ENCODE data around the gene POLR3K.

POLR3K gene

GRCh38 chr16:45454-45853, 8.0 kb downstream of the POLR3K start:
- DNase-seq (ENCODE audit: extremely low spot score): no peak
- CTCF ChIA-PET: no interaction called here
- POLR2A ChIA-PET: no interaction called here
- no peak for TF ChIP-seq SUZ12 (IDR thresholded peaks at IDR 0.05)

- TF ChIP-seq L3MBTL2 (conservative IDR thresholded peaks at IDR 0.05) (no peak), ARNT (IDR thresholded peaks at IDR 0.05) (no peak), BHLHE40 (IDR thresholded peaks at IDR 0.05; ENCODE audit: borderline replicate concordance) (no peak), FOXM1 (IDR thresholded peaks at IDR 0.05; ENCODE audit: borderline replicate concordance) (no peak), ELF4 (IDR thresholded peaks at IDR 0.05) (no peak), ZNF384 (IDR thresholded peaks at IDR 0.05) (no peak), TARDBP (IDR thresholded peaks at IDR 0.05) (no peak), FOXA1 (IDR thresholded peaks at IDR 0.05) (no peak), HDGF (IDR thresholded peaks at IDR 0.05; ENCODE audit: borderline replicate concordance) (no peak), FOXK2 (IDR thresholded peaks at IDR 0.05) (no peak), CTBP1 (IDR thresholded peaks at IDR 0.05; ENCODE audit: borderline replicate concordance) (no peak), NFRKB (IDR thresholded peaks at IDR 0.05) (no peak), PKNOX1 (IDR thresholded peaks at IDR 0.05) (no peak), LEF1 (IDR thresholded peaks at IDR 0.05; ENCODE audit: borderline replicate concordance) (no peak), SP1 (IDR thresholded peaks at IDR 0.05) (no peak), SUZ12 (IDR thresholded peaks at IDR 0.05) (no peak)
- CTCF ChIA-PET: no interaction called here
- DNase-seq (ENCODE audit: extremely low spot score): no peak
- POLR2A ChIA-PET: interaction anchor here (0.7 kb wide), 1 partner anchor 9 kb away, joined by 3 read pairs; the partner anchor contains the start of genes POLR3K and SNRNP25
These were observed 8.8 kb downstream of the POLR3K start for GRCh38 chr16:44655-45054.

GRCh38 chr16:43294-43693, 10.1 kb downstream of the POLR3K start:
- ChIA-PET CTCF (no interaction called here), POLR2A (interaction anchor here (1.5 kb wide), 1 partner anchor 10 kb away, joined by 4 read pairs; the partner anchor contains the start of gene POLR3K)
- no peak for DNase-seq (ENCODE audit: extremely low spot score)
- no peak for TF ChIP-seq SUZ12 (IDR thresholded peaks at IDR 0.05)
- TF ChIP-seq L3MBTL2 (conservative IDR thresholded peaks at IDR 0.05): no peak
- no peak for TF ChIP-seq FOXM1 (IDR thresholded peaks at IDR 0.05; ENCODE audit: borderline replicate concordance)
- TF ChIP-seq LEF1 (IDR thresholded peaks at IDR 0.05; ENCODE audit: borderline replicate concordance): no peak
- TF ChIP-seq NFRKB (IDR thresholded peaks at IDR 0.05): no peak
- no peak for TF ChIP-seq ELF4 (IDR thresholded peaks at IDR 0.05)
- no peak for TF ChIP-seq FOXK2 (IDR thresholded peaks at IDR 0.05)

- no peak for DNase-seq (ENCODE audit: extremely low spot score)
- POLR2A ChIA-PET: interaction anchor here (1.5 kb wide), 1 partner anchor 10 kb away, joined by 4 read pairs; the partner anchor contains the start of gene POLR3K
- TF ChIP-seq PKNOX1 (IDR thresholded peaks at IDR 0.05) (no peak), CTBP1 (IDR thresholded peaks at IDR 0.05; ENCODE audit: borderline replicate concordance) (no peak), TARDBP (IDR thresholded peaks at IDR 0.05) (no peak), HDGF (IDR thresholded peaks at IDR 0.05; ENCODE audit: borderline replicate concordance) (no peak), FOXA1 (IDR thresholded peaks at IDR 0.05) (no peak), L3MBTL2 (conservative IDR thresholded peaks at IDR 0.05) (no peak), ELF4 (IDR thresholded peaks at IDR 0.05) (no peak), LEF1 (IDR thresholded peaks at IDR 0.05; ENCODE audit: borderline replicate concordance) (no peak), BHLHE40 (IDR thresholded peaks at IDR 0.05; ENCODE audit: borderline replicate concordance) (no peak)
- CTCF ChIA-PET: no interaction called here
These were observed 10.7 kb downstream of the POLR3K start for GRCh38 chr16:42691-43090.

GRCh38 chr16:42069-42457, 11.3 kb downstream of the POLR3K start:
- POLR2A ChIA-PET: no interaction called here
- DNase-seq (ENCODE audit: extremely low spot score): no peak
- CTCF ChIA-PET: interaction anchor here (1.0 kb wide), 1 partner anchor 65 kb away, joined by 3 read pairs; no protein-coding TSS in a partner anchor
- no peak for TF ChIP-seq HDGF (IDR thresholded peaks at IDR 0.05; ENCODE audit: borderline replicate concordance)
- TF ChIP-seq SP1 (IDR thresholded peaks at IDR 0.05): no peak
- TF ChIP-seq ZNF384 (IDR thresholded peaks at IDR 0.05): no peak
- TF ChIP-seq ARNT (IDR thresholded peaks at IDR 0.05): no peak
- TF ChIP-seq SUZ12 (IDR thresholded peaks at IDR 0.05): no peak
- no peak for TF ChIP-seq FOXK2 (IDR thresholded peaks at IDR 0.05)
- no peak for TF ChIP-seq L3MBTL2 (conservative IDR thresholded peaks at IDR 0.05)
- no peak for TF ChIP-seq NFRKB (IDR thresholded peaks at IDR 0.05)
- TF ChIP-seq ELF4 (IDR thresholded peaks at IDR 0.05): no peak
- TF ChIP-seq LEF1 (IDR thresholded peaks at IDR 0.05; ENCODE audit: borderline replicate concordance): no peak

- ChIA-PET POLR2A (no interaction called here), CTCF (interaction anchor here (1.0 kb wide), 1 partner anchor 65 kb away, joined by 3 read pairs; no protein-coding TSS in a partner anchor)
- no peak for TF ChIP-seq ZNF384 (IDR thresholded peaks at IDR 0.05)
- TF ChIP-seq LEF1 (IDR thresholded peaks at IDR 0.05; ENCODE audit: borderline replicate concordance): no peak
- TF ChIP-seq PKNOX1 (IDR thresholded peaks at IDR 0.05): no peak
- DNase-seq (ENCODE audit: extremely low spot score): no peak
These were observed 11.9 kb downstream of the POLR3K start for GRCh38 chr16:41439-42068.
